ENCODE results near the gene ANKRD10. TPM values are rescaled to one million over a fixed set of nuclear protein-coding genes. Genes with fewer than 3 reads are reported as not detected.

ANKRD10 gene
- total RNA-seq, 4 donors from 2014 or later, result 117 to 184 (median 138) TPM

GRCh38 chr13:110907951-110908898, 6.6 kb downstream of the ANKRD10 start:
- Histone ChIP-seq H3K4me3 (no peak overlapping the region), H3K27ac (peak overlapping the region in 3 of 4 donors; percentile 29 to 51 (median 37))

DNA sequence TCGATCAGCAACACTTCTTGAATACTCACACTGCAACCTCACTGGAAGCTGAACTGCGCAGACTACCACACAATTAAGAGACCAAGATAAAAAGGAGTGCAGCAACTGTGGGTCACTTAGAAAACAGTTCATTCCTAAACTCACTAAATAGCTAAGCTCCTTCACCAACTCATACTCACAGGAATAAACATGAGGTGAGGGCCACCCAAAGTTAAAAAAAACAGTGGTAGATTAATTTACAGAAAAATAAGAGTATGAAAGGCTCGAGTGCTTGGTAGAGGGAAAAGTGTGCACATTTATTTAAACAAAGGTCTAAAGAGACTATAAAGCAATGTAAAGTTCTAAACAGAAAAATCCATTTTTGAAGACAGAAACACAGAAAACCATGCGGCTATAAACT, 7.6 kb downstream of the ANKRD10 start:
- Histone ChIP-seq H3K27ac (no peak overlapping the region), H3K4me1 (peaks cover 0 to 58% (median 9%) of the 10 kb centered on the region in 4 donors), H3K9me3 (no peaks in the 10 kb centered on the region)

More at GRCh38 chr13:110907951-110908898, 6.6 kb downstream of the ANKRD10 start:
- peaks cover 0 to 39% (median 0%) of the 10 kb centered on the region in 3 donors for H3K36me3 ChIP-seq
- H3K9me3 ChIP-seq, result no peaks in the 10 kb centered on the region
- no peaks in the 10 kb centered on the region for H3K27me3 ChIP-seq
- peaks cover 0 to 63% (median 12%) of the 10 kb centered on the region in 4 donors for H3K4me1 ChIP-seq
- peak in 1 of 3 donors; percentile 69 for DNase-seq
- TF ChIP-seq CTCF (IDR thresholded peaks at IDR 0.05) (no peak), POLR2A (IDR thresholded peaks at IDR 0.05) (peak in 1 of 2 donors; percentile 17)

GRCh38 chr13:110904748-110905147, 10.1 kb downstream of the ANKRD10 start:
- no peaks in the 10 kb centered on the region for H3K9me3 ChIP-seq
- peaks cover 0 to 32% (median 7%) of the 10 kb centered on the region in 4 donors for H3K4me1 ChIP-seq
- no peak overlapping the region for H3K4me3 ChIP-seq
- H3K27me3 ChIP-seq, result no peaks in the 10 kb centered on the region
- no peak for DNase-seq
- peaks cover 0 to 54% (median 0%) of the 10 kb centered on the region in 3 donors for H3K36me3 ChIP-seq
- H3K27ac ChIP-seq, result no peak overlapping the region
- TF ChIP-seq POLR2A (IDR thresholded peaks at IDR 0.05) (no peak), CTCF (IDR thresholded peaks at IDR 0.05) (no peak)

More for the DNA sequence above, 7.6 kb downstream of the ANKRD10 start:
- H3K4me3 ChIP-seq, result no peak overlapping the region
- peaks cover 0 to 47% (median 0%) of the 10 kb centered on the region in 3 donors for H3K36me3 ChIP-seq
- TF ChIP-seq CTCF (IDR thresholded peaks at IDR 0.05) (no peak), POLR2A (IDR thresholded peaks at IDR 0.05) (no peak)
- no peaks in the 10 kb centered on the region for H3K27me3 ChIP-seq
- no peak for DNase-seq

- TF ChIP-seq POLR2A (IDR thresholded peaks at IDR 0.05) (no peak), CTCF (IDR thresholded peaks at IDR 0.05) (no peak)
- peaks cover 0 to 8% (median 0%) of the 10 kb centered on the region in 4 donors for H3K4me1 ChIP-seq
Observed at GRCh38 chr13:110902370-110902769, 12.5 kb downstream of the ANKRD10 start.

GRCh38 chr13:110897521-110897920, 17.3 kb downstream of the ANKRD10 start:
- H3K36me3 ChIP-seq, result peaks cover 0 to 37% (median 0%) of the 10 kb centered on the region in 3 donors
- H3K27ac ChIP-seq, result no peak overlapping the region
- no peaks in the 10 kb centered on the region for H3K4me1 ChIP-seq
- H3K27me3 ChIP-seq, result no peaks in the 10 kb centered on the region
- no peak overlapping the region for H3K4me3 ChIP-seq
- DNase-seq, result no peak
- TF ChIP-seq CTCF (IDR thresholded peaks at IDR 0.05) (no peak), POLR2A (IDR thresholded peaks at IDR 0.05) (no peak)
- H3K9me3 ChIP-seq, result no peaks in the 10 kb centered on the region

More at GRCh38 chr13:110902370-110902769, 12.5 kb downstream of the ANKRD10 start:
- no peaks in the 10 kb centered on the region for H3K9me3 ChIP-seq
- peaks cover 0 to 43% (median 0%) of the 10 kb centered on the region in 3 donors for H3K36me3 ChIP-seq
- DNase-seq, result no peak
- no peak overlapping the region for H3K27ac ChIP-seq
- no peaks in the 10 kb centered on the region for H3K27me3 ChIP-seq
- H3K4me3 ChIP-seq, result no peak overlapping the region

All from Peyer's patch (tissue), 4 donors.